AG09309 (cell line): ENCODE data around the gene NRXN3.

Experiments
- DNase-seq: peaks from one replicate; pipeline ENCODE4 v3.0.0-alpha.2; 2010; ENCODE audit warnings: low read depth
- H3K4me3 ChIP-seq: 2 replicates; pipeline ENCODE4 v1.5.1; 2011; ENCODE audit warnings: mild to moderate bottlenecking, low read depth, low read length, moderate library complexity; ENCODE audit not compliant: control insufficient read depth
- TF ChIP-seq, protein P1 (sequence below): IDR thresholded peaks from 2 replicates; pipeline ENCODE4 v1.5.1; 2011; ENCODE audit warnings: mild to moderate bottlenecking, low read depth, low read length, inconsistent platforms; ENCODE audit not compliant: insufficient read depth, control insufficient read depth; ENCODE audit errors: missing control alignments

NRXN3 gene

DNA sequence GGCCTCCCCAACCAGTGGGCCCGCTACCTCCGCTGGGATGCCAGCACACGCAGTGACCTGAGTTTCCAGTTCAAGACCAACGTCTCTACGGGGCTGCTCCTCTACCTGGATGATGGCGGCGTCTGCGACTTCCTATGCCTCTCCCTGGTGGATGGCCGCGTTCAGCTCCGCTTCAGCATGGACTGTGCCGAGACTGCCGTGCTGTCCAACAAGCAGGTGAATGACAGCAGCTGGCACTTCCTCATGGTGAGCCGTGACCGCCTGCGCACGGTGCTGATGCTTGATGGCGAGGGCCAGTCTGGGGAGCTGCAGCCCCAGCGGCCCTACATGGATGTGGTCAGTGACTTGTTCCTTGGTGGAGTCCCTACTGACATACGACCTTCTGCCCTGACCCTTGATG, 73.0 kb downstream of the NRXN3 start:
- no peak overlapping the region for H3K4me3 ChIP-seq
- no peak for DNase-seq
- TF ChIP-seq, protein P1, sequence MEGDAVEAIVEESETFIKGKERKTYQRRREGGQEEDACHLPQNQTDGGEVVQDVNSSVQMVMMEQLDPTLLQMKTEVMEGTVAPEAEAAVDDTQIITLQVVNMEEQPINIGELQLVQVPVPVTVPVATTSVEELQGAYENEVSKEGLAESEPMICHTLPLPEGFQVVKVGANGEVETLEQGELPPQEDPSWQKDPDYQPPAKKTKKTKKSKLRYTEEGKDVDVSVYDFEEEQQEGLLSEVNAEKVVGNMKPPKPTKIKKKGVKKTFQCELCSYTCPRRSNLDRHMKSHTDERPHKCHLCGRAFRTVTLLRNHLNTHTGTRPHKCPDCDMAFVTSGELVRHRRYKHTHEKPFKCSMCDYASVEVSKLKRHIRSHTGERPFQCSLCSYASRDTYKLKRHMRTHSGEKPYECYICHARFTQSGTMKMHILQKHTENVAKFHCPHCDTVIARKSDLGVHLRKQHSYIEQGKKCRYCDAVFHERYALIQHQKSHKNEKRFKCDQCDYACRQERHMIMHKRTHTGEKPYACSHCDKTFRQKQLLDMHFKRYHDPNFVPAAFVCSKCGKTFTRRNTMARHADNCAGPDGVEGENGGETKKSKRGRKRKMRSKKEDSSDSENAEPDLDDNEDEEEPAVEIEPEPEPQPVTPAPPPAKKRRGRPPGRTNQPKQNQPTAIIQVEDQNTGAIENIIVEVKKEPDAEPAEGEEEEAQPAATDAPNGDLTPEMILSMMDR: no peak

DNA sequence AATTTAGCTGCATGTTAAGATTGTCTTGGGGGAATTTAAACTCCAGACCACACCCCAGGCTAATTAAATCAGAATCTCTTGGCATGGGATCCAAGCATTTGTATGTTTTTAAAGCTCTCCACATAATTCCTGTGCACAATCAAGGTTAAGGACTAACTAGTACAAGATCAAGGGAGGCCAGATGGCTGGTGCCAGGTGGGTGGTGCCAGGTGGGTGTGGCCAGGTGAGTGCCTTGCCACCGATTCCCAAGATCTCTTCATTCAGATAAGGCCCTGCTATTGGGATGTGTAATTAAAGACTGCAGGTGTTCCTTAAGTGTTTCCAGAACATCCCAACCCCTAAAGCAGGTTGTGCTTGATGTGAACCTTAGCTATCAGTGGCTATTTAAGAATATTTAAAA, 75.1 kb downstream of the NRXN3 start:
- DNase-seq: no peak
- H3K4me3 ChIP-seq: no peak overlapping the region
- TF ChIP-seq, protein P1: no peak

DNA sequence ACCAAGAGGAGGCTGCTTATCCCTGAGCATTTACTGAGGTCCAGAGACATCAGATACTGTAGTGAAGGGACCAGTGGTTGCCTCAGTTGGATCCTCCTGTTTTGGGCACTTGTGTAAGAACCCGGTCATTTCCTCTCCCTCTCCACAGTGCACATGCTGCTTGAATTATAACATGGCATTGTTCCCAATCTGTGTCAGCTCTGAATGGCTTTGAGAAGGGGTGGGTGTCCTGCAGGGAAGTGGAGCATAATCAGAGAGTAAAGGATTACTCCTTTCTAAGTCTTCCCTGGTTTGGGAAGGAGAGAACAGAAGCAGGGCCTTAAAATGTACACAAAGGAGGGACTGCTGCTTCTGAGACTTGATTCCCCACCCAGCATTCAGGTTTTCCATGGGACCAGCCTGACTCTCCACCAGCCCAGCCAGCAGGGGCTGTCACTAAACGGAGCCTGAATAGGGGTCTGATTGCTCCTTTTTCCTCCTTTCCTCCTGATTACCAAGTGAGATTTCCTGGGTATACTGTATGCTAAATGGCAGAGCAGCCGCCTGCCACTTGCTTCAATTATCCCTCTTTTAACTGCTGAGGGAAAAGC, 78.4 kb downstream of the NRXN3 start:
- TF ChIP-seq, protein P1: no peak
- no peak for DNase-seq
- no peak overlapping the region for H3K4me3 ChIP-seq

DNA sequence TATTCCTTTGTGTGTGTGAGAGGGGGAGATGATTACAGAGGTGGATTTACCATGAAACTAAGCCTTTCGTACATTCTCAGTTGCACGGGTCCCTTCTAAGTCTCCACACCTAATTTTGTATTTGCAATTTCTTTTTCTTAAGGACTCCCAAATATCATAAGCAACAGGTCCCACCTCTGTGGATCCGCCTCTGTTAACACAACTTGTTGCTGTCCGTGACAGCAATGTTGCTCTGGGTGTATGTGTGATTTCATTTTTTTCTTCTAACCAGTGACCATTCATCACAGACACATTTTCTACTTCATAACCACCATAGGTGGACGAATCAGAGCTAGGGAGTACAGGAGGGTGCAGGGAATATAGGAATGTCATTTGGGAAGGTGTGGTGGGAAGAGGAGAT, 81.1 kb downstream of the NRXN3 start:
- TF ChIP-seq, protein P1: no peak
- H3K4me3 ChIP-seq: no peak overlapping the region
- no peak for DNase-seq

DNA sequence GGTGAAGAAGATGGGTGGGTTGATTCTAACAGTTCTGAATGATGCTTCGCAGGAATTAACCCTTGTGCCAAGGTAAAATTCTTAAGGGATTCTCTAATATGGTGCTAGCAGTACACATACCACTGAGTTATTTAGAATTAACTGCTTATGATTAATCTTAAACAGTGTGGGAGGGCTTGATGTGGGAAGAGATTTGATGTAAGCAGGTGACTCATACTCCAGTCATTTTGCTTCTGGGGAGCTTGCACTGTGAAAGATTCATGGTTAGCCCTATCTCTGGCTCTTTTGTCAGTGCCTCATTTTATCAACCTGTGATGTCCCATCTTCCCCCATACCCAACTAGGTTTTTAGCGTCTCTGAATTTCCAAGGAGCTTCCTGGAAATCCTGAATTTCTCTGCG, 83.8 kb downstream of the NRXN3 start:
- TF ChIP-seq, protein P1: no peak
- DNase-seq: no peak
- H3K4me3 ChIP-seq: no peak overlapping the region

DNA sequence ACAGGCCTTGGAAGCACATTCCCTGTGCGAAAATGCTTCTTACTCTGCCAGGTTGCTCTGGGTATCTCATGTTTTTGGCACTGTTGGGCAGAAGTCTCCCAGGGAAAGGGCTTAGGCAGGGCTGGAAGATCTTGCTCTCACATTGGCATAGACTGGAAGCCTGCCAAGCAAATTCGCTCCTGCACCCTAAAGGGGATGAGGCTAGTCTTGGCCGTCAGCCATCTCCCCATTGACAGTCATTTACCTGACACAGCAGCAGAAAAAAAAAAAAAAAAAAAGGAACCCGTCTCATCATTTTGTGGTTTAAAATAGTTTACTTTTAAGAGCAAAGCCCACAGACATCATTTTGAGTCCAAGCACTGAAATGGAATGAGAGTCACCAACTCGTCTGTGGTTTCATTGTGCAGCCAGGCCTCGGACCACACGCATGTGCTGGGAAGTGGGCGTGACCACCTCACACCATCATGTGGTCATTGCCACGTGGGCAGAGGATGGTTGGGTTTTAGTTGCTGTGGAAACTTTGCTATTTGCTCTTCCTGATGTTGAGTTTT, 84.8 kb downstream of the NRXN3 start:
- TF ChIP-seq, protein P1: no peak
- H3K4me3 ChIP-seq: no peak overlapping the region
- no peak for DNase-seq

DNA sequence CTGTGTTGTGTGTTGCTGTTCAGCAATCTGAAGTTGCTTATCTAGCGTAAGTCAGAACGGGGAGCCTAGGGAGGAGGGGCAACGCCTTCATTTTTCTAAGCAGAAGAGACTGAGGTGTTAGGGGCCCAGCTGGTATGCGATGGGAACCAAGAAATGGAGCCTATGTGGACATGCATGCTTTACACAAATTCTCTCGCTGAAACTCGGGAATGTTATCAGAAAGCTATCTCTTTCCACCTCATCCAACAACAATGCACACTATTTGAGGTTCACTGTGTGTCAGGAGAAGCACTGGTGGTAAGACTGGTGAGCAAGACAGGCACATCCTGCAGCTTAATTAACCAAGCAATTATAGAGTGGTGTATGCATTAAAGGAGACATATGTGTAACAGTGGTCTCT, 89.7 kb downstream of the NRXN3 start:
- TF ChIP-seq, protein P1: no peak
- no peak for DNase-seq

More for the DNA sequence above, 89.7 kb downstream of the NRXN3 start:
- no peak overlapping the region for H3K4me3 ChIP-seq
